GM12878 (cell line): ENCODE measurements around the gene SLC39A13. TPM values are rescaled to one million over a fixed set of nuclear protein-coding genes. Genes with fewer than 3 reads are reported as not detected.

Experiments
- ATAC-seq: fragments of 200-7000 bp; cut with Tn5 transposase; 3 replicates; pipeline ENCODE4 v1.9.1; 2020; ENCODE audit warnings: mild to moderate bottlenecking, moderate library complexity
- BruUV-seq: library from RNA; stranded (reverse); fragments of 400-500 nt; replicated peaks from 2 replicates; lab custom pipeline; 2021; lab: Mats Ljungman, UMichigan
- CTCF ChIA-PET: fragments of 300-600 bp; sonication (Branson Sonifier 250); formaldehyde crosslinking; extraction: SDS; loops from one replicate; lab custom pipeline; 2021; ENCODE audit warnings: inconsistent platforms; lab: Yijun Ruan, JAX
- POLR2A ChIA-PET: fragments of 350-600 bp; formaldehyde crosslinking; extraction: SDS; loops from one replicate; lab custom pipeline; 2021; ENCODE audit warnings: inconsistent platforms; lab: Charles Lee
- RAD21 ChIA-PET: fragments of 300-600 bp; sonication (Branson Sonifier 250); formaldehyde crosslinking; loops from one replicate; lab custom pipeline; 2023; ENCODE audit warnings: antibody characterized with exemption; ENCODE audit not compliant: unreplicated experiment; lab: Charles Lee
- SMC1A ChIA-PET: fragments of 300-600 bp; sonication (Branson Sonifier 250); formaldehyde crosslinking; loops from one replicate; lab custom pipeline; 2023; ENCODE audit not compliant: unreplicated experiment, uncharacterized antibody; lab: Charles Lee
- DNase-seq: peaks from one replicate; pipeline ENCODE4 v3.0.0-alpha.2; 2011; ENCODE audit warnings: low read depth, low spot score
- FAIRE-seq: peaks from 3 replicates; lab custom pipeline; 2011; peaks lifted over from hg19 to GRCh38; lab: Jason Lieb, UNC
- H2AFZ ChIP-seq: 2 replicates; pipeline ENCODE4 v1.6.0; 2011; ENCODE audit warnings: low read depth, low read length, control low read depth; ENCODE audit not compliant: control insufficient read depth
- H3K27ac ChIP-seq: 2 replicates; pipeline ENCODE4 v1.5.1; 2011; ENCODE audit warnings: control low read depth; ENCODE audit not compliant: control insufficient read depth, insufficient read depth
- H3K27me3 ChIP-seq, 2 experiments: replicated peaks in 1 of 2; 2 replicates each; pipeline versions ENCODE4 v1.6.0 to v1.6.1; 2011; ENCODE audit warnings: low read length in 1 of 2; ENCODE audit not compliant: control insufficient read depth in 2 of 2, insufficient read depth in 2 of 2
- H3K36me3 ChIP-seq, 2 experiments: 2 replicates each; pipeline ENCODE4 v1.5.1; 2011; ENCODE audit warnings: low read length in 1 of 2; ENCODE audit not compliant: control insufficient read depth in 2 of 2, insufficient read depth in 2 of 2
- H3K4me1 ChIP-seq: 2 replicates; pipeline ENCODE4 v1.6.1; 2011; ENCODE audit warnings: mild to moderate bottlenecking, low read length, moderate library complexity, mixed read lengths; ENCODE audit not compliant: control insufficient read depth, insufficient read depth
- H3K4me2 ChIP-seq: 2 replicates; pipeline ENCODE4 v1.6.0; 2011; ENCODE audit warnings: control low read depth; ENCODE audit not compliant: control insufficient read depth, insufficient read depth
- H3K4me3 ChIP-seq: fragments of 200-600 bp; sonication (generic); 2 replicates; pipeline ENCODE4 v1.5.1; 2016
- H3K79me2 ChIP-seq: 2 replicates; pipeline ENCODE4 v1.6.0; 2011; ENCODE audit warnings: low read length; ENCODE audit not compliant: control insufficient read depth, insufficient read depth
- H3K9ac ChIP-seq: 2 replicates; pipeline ENCODE4 v1.8.0; 2011; ENCODE audit warnings: low read length, control low read depth, mixed read lengths; ENCODE audit not compliant: control insufficient read depth, insufficient read depth
- H3K9me3 ChIP-seq: replicated peaks from 3 replicates; pipeline ENCODE4 v1.5.1; 2011; ENCODE audit warnings: mild to moderate bottlenecking, low read length; ENCODE audit not compliant: control insufficient read depth, insufficient read depth
- H4K20me1 ChIP-seq: 2 replicates; pipeline ENCODE4 v1.6.0; 2011; ENCODE audit not compliant: control insufficient read depth, insufficient read depth
- CBFB ChIP-seq: IDR thresholded peaks from 2 replicates; pipeline ENCODE4 v1.6.1; 2016; ENCODE audit warnings: antibody characterized with exemption, low read depth
- CHD1 ChIP-seq: IDR thresholded peaks from 2 replicates; pipeline ENCODE4 v1.6.1; 2012; ENCODE audit warnings: low read depth, low read length, improper control_type of control experiment
- HDGF ChIP-seq: fragments of 450-650 bp; IDR thresholded peaks from 2 replicates; pipeline ENCODE4 v1.6.1; 2016; ENCODE audit warnings: antibody characterized with exemption
- IKZF2 ChIP-seq, 2 experiments: fragments of 450-650 bp; IDR thresholded peaks; 2 replicates each; pipeline ENCODE4 v1.6.1; 2017; ENCODE audit warnings: mild to moderate bottlenecking in 2 of 2, moderate library complexity in 2 of 2
- IRF4 ChIP-seq: IDR thresholded peaks from 2 replicates; pipeline ENCODE4 v1.6.1; 2011; ENCODE audit warnings: low read depth, low read length
- RAD51 ChIP-seq: fragments of 450-650 bp; IDR thresholded peaks from 2 replicates; pipeline ENCODE4 v1.6.1; 2016; ENCODE audit warnings: moderate library complexity, mild to moderate bottlenecking, inconsistent platforms
- RFX5 ChIP-seq: IDR thresholded peaks from 2 replicates; pipeline ENCODE4 v1.6.1; 2011; ENCODE audit warnings: low read depth, low read length, improper control_type of control experiment
- SUZ12 ChIP-seq: fragments of 200-600 bp; sonication (generic); IDR thresholded peaks from one replicate; pipeline ENCODE4 v1.6.1; 2018; ENCODE audit warnings: antibody characterized with exemption, mild to moderate bottlenecking; ENCODE audit not compliant: unreplicated experiment
- WGBS: methylation state at CpG from one replicate; pipeline ENCODE4 v1.1.6; 2016; ENCODE audit warnings: low lambda C conversion rate; ENCODE audit not compliant: insufficient replicate concordance, insufficient coverage; ENCODE audit errors: missing lambda C conversion rate; 5-methylcytosine and 5-hydroxymethylcytosine counted together
- in situ Hi-C: fragments of 300-500 bp; cut with MboI; formaldehyde crosslinking; loops from 9 replicates; pipeline ENCODE4 v1.14.3; 2018; ENCODE audit warnings: mixed read lengths
- intact Hi-C: fragments of 100-400 bp; cut with micrococcal nuclease; formaldehyde crosslinking; loops from one replicate; pipeline ENCODE4 v1.14.2; 2022; ENCODE audit not compliant: unreplicated experiment
- polyA plus RNA-seq, 11 experiments: library from polyadenylated mRNA; depleted of rRNA in 4 of 11; unstranded in 6 of 11; stranded (reverse) in 5 of 11; fragments of >200 nt; fragmentation: Nextera tagmentation in 4 of 11; fragmentation: Illumina TruSeq in 1 of 11; extraction: Ambion mirVana in 4 of 11; extraction: Trizol in 1 of 11; gene quantifications; 1 replicate in 1 of 11; 2 replicates in 10 of 11; pipeline versions ENCODE4 v1.2.1 to v1.2.3, GENCODE V29; 2011 to 2016; ENCODE audit warnings: inconsistent platforms in 2 of 11, missing spikeins in 2 of 11, low read depth in 1 of 11
- total RNA-seq, 4 experiments: library from RNA; depleted of rRNA in 3 of 4; stranded (reverse); fragments of >200 nt in 3 of 4; fragmentation: Illumina TruSeq in 1 of 4; extraction: Trizol in 1 of 4; gene quantifications; 2 replicates each; pipeline versions ENCODE4 v1.2.1 to v1.2.3, GENCODE V29; 2013 to 2021
- TF ChIP-seq, protein P1 (sequence below): fragments of 450-650 bp; formaldehyde crosslinking; IDR thresholded peaks from 2 replicates; pipeline ENCODE4 v1.5.0; 2022; ENCODE audit warnings: mild to moderate bottlenecking, missing genetic modification characterization
- TF ChIP-seq, protein P2 (sequence below): fragments of 450-650 bp; IDR thresholded peaks from 2 replicates; pipeline ENCODE4 v1.6.1; 2016; ENCODE audit warnings: mild to moderate bottlenecking
- TF ChIP-seq, protein P3 (sequence below): IDR thresholded peaks from 2 replicates; pipeline ENCODE4 v1.6.1; 2012; ENCODE audit warnings: improper control_type of control experiment, low read depth, low read length; ENCODE audit not compliant: insufficient replicate concordance

SLC39A13 gene
- total and polyA plus RNA-seq, 10 of the 15 experiments (the other 5 are each of a cell fraction or from before 2014, with no cell fraction given) = 0.23 to 19.8 (median 6.3) TPM

DNA sequence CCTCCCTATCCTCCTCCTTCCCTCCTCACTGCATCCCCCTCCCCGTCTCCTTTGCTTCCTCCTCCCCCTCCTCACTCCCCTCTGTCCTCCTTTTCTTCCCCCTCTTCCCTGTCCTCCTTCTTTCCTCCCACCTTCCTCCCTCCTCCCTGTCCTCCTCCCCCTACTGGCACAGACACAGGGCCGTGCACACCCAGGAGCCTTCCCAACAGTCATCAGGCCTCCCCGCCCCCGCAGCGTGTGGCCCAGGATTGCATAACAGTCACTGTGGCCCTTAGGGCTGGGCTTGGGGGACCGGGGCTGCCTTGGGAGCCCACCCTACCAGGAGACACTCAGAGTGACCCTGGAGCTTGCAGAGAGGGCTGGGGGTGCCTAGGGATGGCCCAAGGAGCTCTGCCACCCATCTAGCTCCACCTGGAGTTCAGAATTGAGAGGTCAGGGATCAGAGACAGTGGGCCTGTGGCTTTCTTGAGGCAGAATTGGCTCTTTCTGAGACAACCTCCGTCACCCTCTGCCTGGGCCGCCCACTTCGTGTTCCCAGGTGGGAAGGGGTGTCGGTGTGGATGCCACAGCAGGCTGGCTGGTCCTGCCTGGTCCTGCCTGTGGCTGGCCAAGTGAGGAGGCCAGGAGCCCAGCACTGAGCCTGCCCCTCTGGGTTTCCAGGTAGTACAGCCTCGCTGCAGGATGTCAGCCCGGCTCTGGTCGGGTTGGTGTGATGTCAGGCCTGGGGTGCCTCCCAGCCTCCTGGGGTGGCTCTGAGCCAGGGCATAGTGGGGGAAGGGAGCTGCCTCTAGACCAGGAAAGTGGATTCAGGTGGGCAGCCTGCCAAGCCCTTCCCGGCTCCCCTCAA lies 31.6 kb upstream of the SLC39A13 start:
- peak overlapping the region; percentile 45 for H2AFZ ChIP-seq
- ChIA-PET RAD21 (interaction anchor here (1.0 to 3.4 kb wide), 5 partner anchors 23 to 678 kb away, joined by 3 to 31 read pairs (median 6); partner anchors contain the start of gene SLC39A13), POLR2A (interaction anchor here (0.6 to 5.0 kb wide), 7 partner anchors 10 to 752 kb away, joined by 3 to 94 read pairs (median 4); partner anchors contain the start of gene SLC39A13), CTCF (interaction anchor here (0.6 to 4.1 kb wide), 9 partner anchors 15 to 819 kb away, joined by 3 to 20 read pairs (median 5); no protein-coding TSS in a partner anchor), SMC1A (interaction anchor here (0.6 to 3.7 kb wide), 7 partner anchors 15 to 161 kb away, joined by 3 to 36 read pairs (median 5); partner anchors contain the start of genes DDB2 and SLC39A13)
- H3K4me3 ChIP-seq = peak overlapping the region; percentile 80
- FAIRE-seq (no peak), DNase-seq (no peak), ATAC-seq (peak; percentile 64)
- peaks cover 21% of the 10 kb centered on the region for H3K4me1 ChIP-seq
- intact Hi-C loops = loop anchor here (5.0 to 10.0 kb wide), 3 partner anchors 76 to 478 kb away; partner anchors contain the start of gene FNBP4
- BruUV-seq = no TSS peak
- H3K27me3 ChIP-seq = no peaks in the 10 kb centered on the region
- in situ Hi-C loops = no loop called here
- peaks cover 41% of the 10 kb centered on the region for H3K79me2 ChIP-seq
- peak overlapping the region; percentile 85 for H3K9ac ChIP-seq
- no peaks in the 10 kb centered on the region for H3K9me3 ChIP-seq
- H3K36me3 ChIP-seq = peaks cover 2 to 4% of the 10 kb centered on the region in 2 experiments; a peak in 3 of 4 replicates
- WGBS = 3% methylated on average over 13 of the region's 14 CpGs
- peak overlapping the region; percentile 93 for H3K27ac ChIP-seq
- H3K4me2 ChIP-seq = peak overlapping the region; percentile 89
- no peaks in the 10 kb centered on the region for H4K20me1 ChIP-seq
- TF ChIP-seq, protein P1, sequence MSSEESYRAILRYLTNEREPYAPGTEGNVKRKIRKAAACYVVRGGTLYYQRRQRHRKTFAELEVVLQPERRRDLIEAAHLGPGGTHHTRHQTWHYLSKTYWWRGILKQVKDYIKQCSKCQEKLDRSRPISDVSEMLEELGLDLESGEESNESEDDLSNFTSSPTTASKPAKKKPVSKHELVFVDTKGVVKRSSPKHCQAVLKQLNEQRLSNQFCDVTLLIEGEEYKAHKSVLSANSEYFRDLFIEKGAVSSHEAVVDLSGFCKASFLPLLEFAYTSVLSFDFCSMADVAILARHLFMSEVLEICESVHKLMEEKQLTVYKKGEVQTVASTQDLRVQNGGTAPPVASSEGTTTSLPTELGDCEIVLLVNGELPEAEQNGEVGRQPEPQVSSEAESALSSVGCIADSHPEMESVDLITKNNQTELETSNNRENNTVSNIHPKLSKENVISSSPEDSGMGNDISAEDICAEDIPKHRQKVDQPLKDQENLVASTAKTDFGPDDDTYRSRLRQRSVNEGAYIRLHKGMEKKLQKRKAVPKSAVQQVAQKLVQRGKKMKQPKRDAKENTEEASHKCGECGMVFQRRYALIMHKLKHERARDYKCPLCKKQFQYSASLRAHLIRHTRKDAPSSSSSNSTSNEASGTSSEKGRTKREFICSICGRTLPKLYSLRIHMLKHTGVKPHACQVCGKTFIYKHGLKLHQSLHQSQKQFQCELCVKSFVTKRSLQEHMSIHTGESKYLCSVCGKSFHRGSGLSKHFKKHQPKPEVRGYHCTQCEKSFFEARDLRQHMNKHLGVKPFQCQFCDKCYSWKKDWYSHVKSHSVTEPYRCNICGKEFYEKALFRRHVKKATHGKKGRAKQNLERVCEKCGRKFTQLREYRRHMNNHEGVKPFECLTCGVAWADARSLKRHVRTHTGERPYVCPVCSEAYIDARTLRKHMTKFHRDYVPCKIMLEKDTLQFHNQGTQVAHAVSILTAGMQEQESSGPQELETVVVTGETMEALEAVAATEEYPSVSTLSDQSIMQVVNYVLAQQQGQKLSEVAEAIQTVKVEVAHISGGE = no peak
- TF ChIP-seq IKZF2 (IDR thresholded peaks at IDR 0.05) (peak; percentile 27 to 37; a peak in 2 of 4 replicates), HDGF (peak; percentile 63; the same call in 1 of the 2 replicates), IRF4 (no peak), SUZ12 (no peak), RAD51 (no peak), CHD1 (no peak), RFX5 (0 out of 2 replicates have a peak, but pooled peaks have one; percentile 15), CBFB (no peak)
- TF ChIP-seq, protein P2, sequence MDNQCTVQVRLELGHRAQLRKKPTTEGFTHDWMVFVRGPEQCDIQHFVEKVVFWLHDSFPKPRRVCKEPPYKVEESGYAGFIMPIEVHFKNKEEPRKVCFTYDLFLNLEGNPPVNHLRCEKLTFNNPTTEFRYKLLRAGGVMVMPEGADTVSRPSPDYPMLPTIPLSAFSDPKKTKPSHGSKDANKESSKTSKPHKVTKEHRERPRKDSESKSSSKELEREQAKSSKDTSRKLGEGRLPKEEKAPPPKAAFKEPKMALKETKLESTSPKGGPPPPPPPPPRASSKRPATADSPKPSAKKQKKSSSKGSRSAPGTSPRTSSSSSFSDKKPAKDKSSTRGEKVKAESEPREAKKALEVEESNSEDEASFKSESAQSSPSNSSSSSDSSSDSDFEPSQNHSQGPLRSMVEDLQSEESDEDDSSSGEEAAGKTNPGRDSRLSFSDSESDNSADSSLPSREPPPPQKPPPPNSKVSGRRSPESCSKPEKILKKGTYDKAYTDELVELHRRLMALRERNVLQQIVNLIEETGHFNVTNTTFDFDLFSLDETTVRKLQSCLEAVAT = no peak
- TF ChIP-seq, protein P3, sequence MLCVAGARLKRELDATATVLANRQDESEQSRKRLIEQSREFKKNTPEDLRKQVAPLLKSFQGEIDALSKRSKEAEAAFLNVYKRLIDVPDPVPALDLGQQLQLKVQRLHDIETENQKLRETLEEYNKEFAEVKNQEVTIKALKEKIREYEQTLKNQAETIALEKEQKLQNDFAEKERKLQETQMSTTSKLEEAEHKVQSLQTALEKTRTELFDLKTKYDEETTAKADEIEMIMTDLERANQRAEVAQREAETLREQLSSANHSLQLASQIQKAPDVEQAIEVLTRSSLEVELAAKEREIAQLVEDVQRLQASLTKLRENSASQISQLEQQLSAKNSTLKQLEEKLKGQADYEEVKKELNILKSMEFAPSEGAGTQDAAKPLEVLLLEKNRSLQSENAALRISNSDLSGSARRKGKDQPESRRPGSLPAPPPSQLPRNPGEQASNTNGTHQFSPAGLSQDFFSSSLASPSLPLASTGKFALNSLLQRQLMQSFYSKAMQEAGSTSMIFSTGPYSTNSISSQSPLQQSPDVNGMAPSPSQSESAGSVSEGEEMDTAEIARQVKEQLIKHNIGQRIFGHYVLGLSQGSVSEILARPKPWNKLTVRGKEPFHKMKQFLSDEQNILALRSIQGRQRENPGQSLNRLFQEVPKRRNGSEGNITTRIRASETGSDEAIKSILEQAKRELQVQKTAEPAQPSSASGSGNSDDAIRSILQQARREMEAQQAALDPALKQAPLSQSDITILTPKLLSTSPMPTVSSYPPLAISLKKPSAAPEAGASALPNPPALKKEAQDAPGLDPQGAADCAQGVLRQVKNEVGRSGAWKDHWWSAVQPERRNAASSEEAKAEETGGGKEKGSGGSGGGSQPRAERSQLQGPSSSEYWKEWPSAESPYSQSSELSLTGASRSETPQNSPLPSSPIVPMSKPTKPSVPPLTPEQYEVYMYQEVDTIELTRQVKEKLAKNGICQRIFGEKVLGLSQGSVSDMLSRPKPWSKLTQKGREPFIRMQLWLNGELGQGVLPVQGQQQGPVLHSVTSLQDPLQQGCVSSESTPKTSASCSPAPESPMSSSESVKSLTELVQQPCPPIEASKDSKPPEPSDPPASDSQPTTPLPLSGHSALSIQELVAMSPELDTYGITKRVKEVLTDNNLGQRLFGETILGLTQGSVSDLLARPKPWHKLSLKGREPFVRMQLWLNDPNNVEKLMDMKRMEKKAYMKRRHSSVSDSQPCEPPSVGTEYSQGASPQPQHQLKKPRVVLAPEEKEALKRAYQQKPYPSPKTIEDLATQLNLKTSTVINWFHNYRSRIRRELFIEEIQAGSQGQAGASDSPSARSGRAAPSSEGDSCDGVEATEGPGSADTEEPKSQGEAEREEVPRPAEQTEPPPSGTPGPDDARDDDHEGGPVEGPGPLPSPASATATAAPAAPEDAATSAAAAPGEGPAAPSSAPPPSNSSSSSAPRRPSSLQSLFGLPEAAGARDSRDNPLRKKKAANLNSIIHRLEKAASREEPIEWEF = no peak
